Subcutaneous adipose tissue (tissue), 4 donors: ENCODE results near the gene GGT5. TPM values are rescaled to one million over a fixed set of nuclear protein-coding genes. Genes with fewer than 3 reads are reported as not detected.

ENCODE experiments used
- CTCF ChIP-seq: fragments of 450-650 bp; IDR thresholded peaks from one replicate; pipeline ENCODE4 v1.5.1; 2016; ENCODE audit warnings: low read depth, mild to moderate bottlenecking, control low read depth, antibody characterized with exemption, moderate library complexity
- total RNA-seq, 4 donors: library from RNA; depleted of rRNA; stranded (reverse); fragments of >200 nt; gene quantifications; one replicate each; pipeline ENCODE4 v1.1.0, GENCODE V29; 2016

Gene GGT5
- total RNA-seq, 4 donors from 2014 or later, result 55.9 to 111 (median 64.6) TPM

- no peak for TF ChIP-seq CTCF
These were observed 13.2 kb downstream of the GGT5 start for GRCh38 chr22:24231706-24232105.

- no peak for TF ChIP-seq CTCF
These were observed 13.8 kb downstream of the GGT5 start for GRCh38 chr22:24230911-24231656.

GRCh38 chr22:24225951-24226350 lies 18.9 kb downstream of the GGT5 start:
- TF ChIP-seq CTCF, result no peak

GRCh38 chr22:24225044-24225601 lies 19.8 kb downstream of the GGT5 start:
- no peak for TF ChIP-seq CTCF

- no peak for TF ChIP-seq CTCF
These were observed 20.4 kb downstream of the GGT5 start for GRCh38 chr22:24224468-24224867.

GRCh38 chr22:24219750-24220149 lies 25.1 kb downstream of the GGT5 start:
- TF ChIP-seq CTCF, result no peak

GRCh38 chr22:24217384-24217783 lies 27.5 kb downstream of the GGT5 start:
- TF ChIP-seq CTCF, result no peak
